ENCODE data around the gene AOAH.

- TF ChIP-seq CTCF (IDR thresholded peaks at IDR 0.05) (no peak), POLR2A (IDR thresholded peaks at IDR 0.05) (no peak), EP300 (IDR thresholded peaks at IDR 0.05) (no peak)
Observed at GRCh38 chr7:36765605-36766004, 41.3 kb upstream of the AOAH start.
